WTC11 (cell line): Measurements from ENCODE around the gene SMARCA4.

Experiments
- CREB1 ChIP-seq: sonication (generic); formaldehyde crosslinking; IDR thresholded peaks from 2 replicates; pipeline ENCODE4 v1.8.0; 2023; ENCODE audit warnings: mild to moderate bottlenecking, missing genetic modification reagents
- TF ChIP-seq, protein P1 (sequence below): fragments of 200-600 bp; IDR thresholded peaks from 2 replicates; pipeline ENCODE4 v1.8.0; 2022; ENCODE audit warnings: antibody characterized with exemption
- TF ChIP-seq, protein P2 (sequence below): sonication (generic); formaldehyde crosslinking; conservative IDR thresholded peaks from 2 replicates; pipeline ENCODE4 v1.8.1; 2022; ENCODE audit warnings: mild to moderate bottlenecking, missing genetic modification reagents
- TF ChIP-seq, protein P3 (sequence below): sonication (generic); formaldehyde crosslinking; conservative IDR thresholded peaks from 2 replicates; pipeline ENCODE4 v1.8.1; 2023; ENCODE audit warnings: mild to moderate bottlenecking, low read depth, missing genetic modification reagents, moderate library complexity

DNA sequence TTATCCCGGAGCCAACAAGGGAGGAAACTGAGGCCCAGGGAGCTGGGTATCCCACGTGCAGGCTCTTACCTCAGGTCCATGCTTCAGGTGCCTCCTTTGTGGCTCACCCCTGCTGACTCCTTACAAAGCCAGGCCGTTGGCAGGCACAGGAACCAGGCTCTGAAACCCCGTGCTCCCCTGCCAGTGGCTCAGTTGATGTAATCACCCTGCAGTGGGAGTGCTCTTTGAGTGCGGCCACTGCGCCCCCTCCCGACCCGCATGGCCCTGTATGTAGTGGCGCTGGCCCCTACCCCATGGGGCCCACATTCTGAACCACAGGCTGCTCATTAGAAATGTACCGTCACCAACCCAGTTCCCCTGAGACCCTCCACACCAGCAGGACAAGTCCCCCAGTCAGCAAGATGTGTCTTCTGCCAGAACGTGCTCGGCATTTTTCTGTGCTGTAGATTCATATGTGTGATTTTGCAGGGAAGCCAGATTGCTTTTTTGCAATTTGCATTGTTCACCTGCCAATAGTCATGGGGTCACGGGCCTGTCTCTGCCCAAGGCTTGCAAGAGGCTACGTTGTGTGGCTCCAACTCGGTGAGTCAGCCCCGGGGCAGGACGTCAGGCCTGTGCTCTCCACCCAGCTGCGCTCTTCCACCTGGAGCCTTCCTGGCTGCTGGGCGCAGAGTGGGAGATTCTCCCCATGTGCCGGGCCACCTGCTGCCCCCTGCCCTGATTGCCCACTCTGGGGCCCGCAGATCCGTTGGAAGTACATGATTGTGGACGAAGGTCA is 60.3 kb downstream of the SMARCA4 start:
- TF ChIP-seq, protein P1, sequence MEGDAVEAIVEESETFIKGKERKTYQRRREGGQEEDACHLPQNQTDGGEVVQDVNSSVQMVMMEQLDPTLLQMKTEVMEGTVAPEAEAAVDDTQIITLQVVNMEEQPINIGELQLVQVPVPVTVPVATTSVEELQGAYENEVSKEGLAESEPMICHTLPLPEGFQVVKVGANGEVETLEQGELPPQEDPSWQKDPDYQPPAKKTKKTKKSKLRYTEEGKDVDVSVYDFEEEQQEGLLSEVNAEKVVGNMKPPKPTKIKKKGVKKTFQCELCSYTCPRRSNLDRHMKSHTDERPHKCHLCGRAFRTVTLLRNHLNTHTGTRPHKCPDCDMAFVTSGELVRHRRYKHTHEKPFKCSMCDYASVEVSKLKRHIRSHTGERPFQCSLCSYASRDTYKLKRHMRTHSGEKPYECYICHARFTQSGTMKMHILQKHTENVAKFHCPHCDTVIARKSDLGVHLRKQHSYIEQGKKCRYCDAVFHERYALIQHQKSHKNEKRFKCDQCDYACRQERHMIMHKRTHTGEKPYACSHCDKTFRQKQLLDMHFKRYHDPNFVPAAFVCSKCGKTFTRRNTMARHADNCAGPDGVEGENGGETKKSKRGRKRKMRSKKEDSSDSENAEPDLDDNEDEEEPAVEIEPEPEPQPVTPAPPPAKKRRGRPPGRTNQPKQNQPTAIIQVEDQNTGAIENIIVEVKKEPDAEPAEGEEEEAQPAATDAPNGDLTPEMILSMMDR: no peak
- no peak for TF ChIP-seq CREB1
- TF ChIP-seq, protein P2, sequence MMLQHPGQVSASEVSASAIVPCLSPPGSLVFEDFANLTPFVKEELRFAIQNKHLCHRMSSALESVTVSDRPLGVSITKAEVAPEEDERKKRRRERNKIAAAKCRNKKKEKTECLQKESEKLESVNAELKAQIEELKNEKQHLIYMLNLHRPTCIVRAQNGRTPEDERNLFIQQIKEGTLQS (CRISPR knock-in tag): no peak
- TF ChIP-seq, protein P3, sequence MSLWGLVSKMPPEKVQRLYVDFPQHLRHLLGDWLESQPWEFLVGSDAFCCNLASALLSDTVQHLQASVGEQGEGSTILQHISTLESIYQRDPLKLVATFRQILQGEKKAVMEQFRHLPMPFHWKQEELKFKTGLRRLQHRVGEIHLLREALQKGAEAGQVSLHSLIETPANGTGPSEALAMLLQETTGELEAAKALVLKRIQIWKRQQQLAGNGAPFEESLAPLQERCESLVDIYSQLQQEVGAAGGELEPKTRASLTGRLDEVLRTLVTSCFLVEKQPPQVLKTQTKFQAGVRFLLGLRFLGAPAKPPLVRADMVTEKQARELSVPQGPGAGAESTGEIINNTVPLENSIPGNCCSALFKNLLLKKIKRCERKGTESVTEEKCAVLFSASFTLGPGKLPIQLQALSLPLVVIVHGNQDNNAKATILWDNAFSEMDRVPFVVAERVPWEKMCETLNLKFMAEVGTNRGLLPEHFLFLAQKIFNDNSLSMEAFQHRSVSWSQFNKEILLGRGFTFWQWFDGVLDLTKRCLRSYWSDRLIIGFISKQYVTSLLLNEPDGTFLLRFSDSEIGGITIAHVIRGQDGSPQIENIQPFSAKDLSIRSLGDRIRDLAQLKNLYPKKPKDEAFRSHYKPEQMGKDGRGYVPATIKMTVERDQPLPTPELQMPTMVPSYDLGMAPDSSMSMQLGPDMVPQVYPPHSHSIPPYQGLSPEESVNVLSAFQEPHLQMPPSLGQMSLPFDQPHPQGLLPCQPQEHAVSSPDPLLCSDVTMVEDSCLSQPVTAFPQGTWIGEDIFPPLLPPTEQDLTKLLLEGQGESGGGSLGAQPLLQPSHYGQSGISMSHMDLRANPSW: no peak
